Measurements from ENCODE around the gene SUGCT. TPM values are rescaled to one million over a fixed set of nuclear protein-coding genes. Genes with fewer than 3 reads are reported as not detected.

SUGCT gene
- total and polyA plus RNA-seq, 2 of the 8 experiments (the other 6 are each of a cell fraction or from before 2014, with no cell fraction given), result 2.8 to 5.4 TPM

- H4K5ac ChIP-seq (ENCODE audit: insufficient read length, low read depth, low read length), result no peak overlapping the region
- H3K56ac ChIP-seq (replicated peaks; ENCODE audit: insufficient read length, low read depth, low read length), result no peak overlapping the region
- H4K8ac ChIP-seq (ENCODE audit: extremely low read depth, insufficient read depth, low read length), result no peak overlapping the region
- H3K27ac ChIP-seq (ENCODE audit: low read depth, low read length), result no peak overlapping the region
- no peak overlapping the region for H2BK15ac ChIP-seq (ENCODE audit: low read length)
- H3K4me1 ChIP-seq (replicated peaks in 1 of 4; ENCODE audit: control insufficient read depth in 3 of 4, insufficient read depth in 4 of 4, low read length in 3 of 4), result no peaks in the 10 kb centered on the region
- no peak overlapping the region for H2BK120ac ChIP-seq (replicated peaks; ENCODE audit: low read depth, low read length)
- POLR2A ChIA-PET (ENCODE audit: partially characterized antibody), result no interaction called here
- H3K14ac ChIP-seq (ENCODE audit: insufficient read length), result no peak overlapping the region
- no peak overlapping the region for H3K18ac ChIP-seq (ENCODE audit: extremely low read depth, low read length)
- no peak overlapping the region for H2AK5ac ChIP-seq (ENCODE audit: low read depth, low read length)
- no peak overlapping the region for H3K23ac ChIP-seq (ENCODE audit: insufficient read length)
- H3K79me1 ChIP-seq (ENCODE audit: low read depth, low read length), result no peaks in the 10 kb centered on the region
- H3K23me2 ChIP-seq (ENCODE audit: low read depth, low read length), result no peaks in the 10 kb centered on the region
- no peaks in the 10 kb centered on the region for H3K79me2 ChIP-seq (ENCODE audit: control insufficient read depth in 1 of 2, insufficient read depth in 2 of 2, low read length in 2 of 2)
- 95% methylated on average over 5 of the region's 5 CpGs; no CpG with 5 or more reads in 1 of the 2 experiments for WGBS, 2 experiments (ENCODE audit: extremely low coverage in 1 of 2, insufficient coverage in 1 of 2, insufficient read length in 1 of 2, insufficient replicate concordance in 2 of 2, low coverage in 1 of 2, low lambda C conversion rate in 2 of 2, missing lambda C conversion rate in 1 of 2)
- no peak for FAIRE-seq
- H3K9ac ChIP-seq (replicated peaks in 1 of 4; ENCODE audit: extremely low read depth in 1 of 4, low read depth in 3 of 4, low read length in 3 of 4), result no peak overlapping the region
- H3K9me3 ChIP-seq (ENCODE audit: insufficient read depth in 2 of 2, low read depth in 1 of 2, low read length in 1 of 2), result no peaks in the 10 kb centered on the region
- H3K4me2 ChIP-seq (ENCODE audit: insufficient read depth in 1 of 2, low read depth in 2 of 2, low read length in 2 of 2), result no peak overlapping the region
- no peaks in the 10 kb centered on the region for H3K27me3 ChIP-seq (replicated peaks in 1 of 4; ENCODE audit: control insufficient read depth in 3 of 4, extremely low read depth in 1 of 4, insufficient read depth in 3 of 4, low read length in 3 of 4)
- DNase-seq (ENCODE audit: low read depth in 1 of 2, low spot score in 2 of 2), result no peak
- H4K20me1 ChIP-seq (replicated peaks in 1 of 2; ENCODE audit: control insufficient read depth in 1 of 2, insufficient read depth in 2 of 2, low read length in 2 of 2), result no peaks in the 10 kb centered on the region
- H2BK12ac ChIP-seq (ENCODE audit: low read depth, low read length), result no peak overlapping the region
- H3K4ac ChIP-seq (replicated peaks; ENCODE audit: insufficient read length, low read depth, low read length), result no peak overlapping the region
- no peaks in the 10 kb centered on the region for H3K36me3 ChIP-seq (ENCODE audit: control insufficient read depth in 2 of 4, insufficient read depth in 4 of 4, low read length in 3 of 4)
- no peak overlapping the region for H2AFZ ChIP-seq (ENCODE audit: low read length)
- H4K91ac ChIP-seq (replicated peaks; ENCODE audit: insufficient read length, low read length), result no peak overlapping the region
- H3K4me3 ChIP-seq (ENCODE audit: extremely low read depth in 1 of 4, insufficient read depth in 2 of 4, low read depth in 3 of 4, low read length in 4 of 4), result no peak overlapping the region
- no peak overlapping the region for H2BK20ac ChIP-seq (ENCODE audit: low read length)
- CTCF ChIA-PET (ENCODE audit: partially characterized antibody), result no interaction called here
- no peak overlapping the region for H2BK5ac ChIP-seq (ENCODE audit: low read depth, low read length)
- no peak for TF ChIP-seq BRCA1 (IDR thresholded peaks at IDR 0.05; ENCODE audit: low read depth, low read length)
- no peak for TF ChIP-seq HDAC2 (IDR thresholded peaks at IDR 0.05; ENCODE audit: borderline replicate concordance in 1 of 2, low read depth in 2 of 2, low read length in 2 of 2)
- no peak for TF ChIP-seq MAX (IDR thresholded peaks at IDR 0.05)
- no peak for TF ChIP-seq RNF2 (IDR thresholded peaks at IDR 0.05; ENCODE audit: borderline replicate concordance, low read depth, low read length, missing control alignments, poor library complexity, severe bottlenecking)
- TF ChIP-seq EZH2 (IDR thresholded peaks at IDR 0.05; ENCODE audit: low read depth, low read length, severe bottlenecking), result no peak
- no peak for TF ChIP-seq SIRT6 (IDR thresholded peaks at IDR 0.05; ENCODE audit: low read length)
- TF ChIP-seq SAP30 (IDR thresholded peaks at IDR 0.05; ENCODE audit: insufficient read depth, insufficient replicate concordance, low read length), result no peak
- no peak for TF ChIP-seq GTF2F1 (IDR thresholded peaks at IDR 0.05; ENCODE audit: borderline replicate concordance, low read depth, low read length)
- TF ChIP-seq CHD1 (IDR thresholded peaks at IDR 0.05; ENCODE audit: low read depth, low read length), result no peak
- no peak for TF ChIP-seq TAF7 (optimal IDR thresholded peaks at IDR 0.05; ENCODE audit: borderline replicate concordance, low read depth, low read length)
- no peak for TF ChIP-seq KDM4A (IDR thresholded peaks at IDR 0.05; ENCODE audit: low read depth, low read length, severe bottlenecking)
Measured at GRCh38 chr7:40346554-40346953, 211.7 kb downstream of the SUGCT start.
